GM12872 (cell line): ENCODE results near the gene CENPS.

Source experiments
- CTCF ChIP-seq: IDR thresholded peaks from 3 replicates; pipeline ENCODE4 v1.5.1; 2011; ENCODE audit warnings: low read depth, mild to moderate bottlenecking, low read length, moderate library complexity; ENCODE audit not compliant: insufficient read depth

The CENPS gene

GRCh38 chr1:10402729-10403274, 27.4 kb upstream of the CENPS start:
- TF ChIP-seq CTCF, result no peak

GRCh38 chr1:10407201-10407600, 23.0 kb upstream of the CENPS start:
- TF ChIP-seq CTCF, result no peak

- TF ChIP-seq CTCF, result no peak
Measured at GRCh38 chr1:10415211-10415930, 14.9 kb upstream of the CENPS start.

- no peak for TF ChIP-seq CTCF
Measured at GRCh38 chr1:10419351-10419750, 10.9 kb upstream of the CENPS start.

- no peak for TF ChIP-seq CTCF
Measured at GRCh38 chr1:10421637-10422036, 8.6 kb upstream of the CENPS start.

- no peak for TF ChIP-seq CTCF
Measured at GRCh38 chr1:10424034-10424433, 6.2 kb upstream of the CENPS start.

GRCh38 chr1:10424651-10425050, 5.6 kb upstream of the CENPS start:
- TF ChIP-seq CTCF, result no peak
